Neural cell (in vitro differentiated cells): ENCODE measurements around the gene MPPED1.

Source experiments
- EZH2 ChIP-seq: fragments of 200-600, 300-800 bp; shearing (Covaris generic), sonication (generic); IDR thresholded peaks from 2 replicates; pipeline ENCODE4 v1.6.1; 2014; ENCODE audit warnings: antibody characterized with exemption, low read length, borderline replicate concordance, mild to moderate bottlenecking; ENCODE audit not compliant: insufficient read depth, poor library complexity, severe bottlenecking
- POLR2AphosphoS5 ChIP-seq: IDR thresholded peaks from 2 replicates; pipeline ENCODE4 v1.6.1; 2012
- RAD21 ChIP-seq: fragments of 450-650 bp; conservative IDR thresholded peaks from 2 replicates; pipeline ENCODE4 v1.6.1; 2014; ENCODE audit warnings: antibody characterized with exemption, mild to moderate bottlenecking, moderate library complexity
- SMC3 ChIP-seq: fragments of 450-650 bp; conservative IDR thresholded peaks from 2 replicates; pipeline ENCODE4 v1.6.1; 2014; ENCODE audit warnings: antibody characterized with exemption, mild to moderate bottlenecking, moderate library complexity; ENCODE audit not compliant: poor library complexity
- TAF1 ChIP-seq: IDR thresholded peaks from 2 replicates; pipeline ENCODE4 v1.6.1; 2012; ENCODE audit warnings: low read depth
- TF ChIP-seq, protein P1 (sequence below): fragments of 450-650 bp; IDR thresholded peaks from 2 replicates; pipeline ENCODE4 v1.5.1; 2014; ENCODE audit warnings: antibody characterized with exemption, mild to moderate bottlenecking, moderate library complexity; ENCODE audit not compliant: poor library complexity, severe bottlenecking
- TF ChIP-seq, protein P2 (sequence below): IDR thresholded peaks from 2 replicates; pipeline ENCODE4 v1.6.1; 2012; ENCODE audit warnings: borderline replicate concordance

DNA sequence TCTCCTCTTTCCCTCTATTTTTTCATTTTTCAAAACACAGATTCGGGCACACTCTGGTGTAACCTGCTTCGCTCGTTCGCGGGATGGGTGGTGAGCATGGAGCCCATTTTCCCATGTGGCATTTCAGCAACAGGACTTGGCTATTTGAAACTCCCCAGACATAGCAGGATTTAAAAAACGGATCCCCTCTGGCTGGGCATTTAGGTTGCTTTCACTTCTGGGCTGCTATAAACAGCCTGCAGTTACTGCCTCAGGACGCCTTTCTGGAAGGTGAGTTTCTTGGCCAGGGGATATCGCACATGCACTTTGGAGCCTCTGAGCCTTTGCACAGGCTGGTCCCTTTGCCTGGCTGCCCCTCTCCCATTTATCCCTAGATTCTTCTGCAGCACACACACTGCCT lies 2.8 kb upstream of the MPPED1 start:
- TF ChIP-seq, protein P1, sequence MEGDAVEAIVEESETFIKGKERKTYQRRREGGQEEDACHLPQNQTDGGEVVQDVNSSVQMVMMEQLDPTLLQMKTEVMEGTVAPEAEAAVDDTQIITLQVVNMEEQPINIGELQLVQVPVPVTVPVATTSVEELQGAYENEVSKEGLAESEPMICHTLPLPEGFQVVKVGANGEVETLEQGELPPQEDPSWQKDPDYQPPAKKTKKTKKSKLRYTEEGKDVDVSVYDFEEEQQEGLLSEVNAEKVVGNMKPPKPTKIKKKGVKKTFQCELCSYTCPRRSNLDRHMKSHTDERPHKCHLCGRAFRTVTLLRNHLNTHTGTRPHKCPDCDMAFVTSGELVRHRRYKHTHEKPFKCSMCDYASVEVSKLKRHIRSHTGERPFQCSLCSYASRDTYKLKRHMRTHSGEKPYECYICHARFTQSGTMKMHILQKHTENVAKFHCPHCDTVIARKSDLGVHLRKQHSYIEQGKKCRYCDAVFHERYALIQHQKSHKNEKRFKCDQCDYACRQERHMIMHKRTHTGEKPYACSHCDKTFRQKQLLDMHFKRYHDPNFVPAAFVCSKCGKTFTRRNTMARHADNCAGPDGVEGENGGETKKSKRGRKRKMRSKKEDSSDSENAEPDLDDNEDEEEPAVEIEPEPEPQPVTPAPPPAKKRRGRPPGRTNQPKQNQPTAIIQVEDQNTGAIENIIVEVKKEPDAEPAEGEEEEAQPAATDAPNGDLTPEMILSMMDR = no peak
- no peak for TF ChIP-seq EZH2
- TF ChIP-seq RAD21 = no peak
- no peak for TF ChIP-seq POLR2AphosphoS5
- TF ChIP-seq, protein P2, sequence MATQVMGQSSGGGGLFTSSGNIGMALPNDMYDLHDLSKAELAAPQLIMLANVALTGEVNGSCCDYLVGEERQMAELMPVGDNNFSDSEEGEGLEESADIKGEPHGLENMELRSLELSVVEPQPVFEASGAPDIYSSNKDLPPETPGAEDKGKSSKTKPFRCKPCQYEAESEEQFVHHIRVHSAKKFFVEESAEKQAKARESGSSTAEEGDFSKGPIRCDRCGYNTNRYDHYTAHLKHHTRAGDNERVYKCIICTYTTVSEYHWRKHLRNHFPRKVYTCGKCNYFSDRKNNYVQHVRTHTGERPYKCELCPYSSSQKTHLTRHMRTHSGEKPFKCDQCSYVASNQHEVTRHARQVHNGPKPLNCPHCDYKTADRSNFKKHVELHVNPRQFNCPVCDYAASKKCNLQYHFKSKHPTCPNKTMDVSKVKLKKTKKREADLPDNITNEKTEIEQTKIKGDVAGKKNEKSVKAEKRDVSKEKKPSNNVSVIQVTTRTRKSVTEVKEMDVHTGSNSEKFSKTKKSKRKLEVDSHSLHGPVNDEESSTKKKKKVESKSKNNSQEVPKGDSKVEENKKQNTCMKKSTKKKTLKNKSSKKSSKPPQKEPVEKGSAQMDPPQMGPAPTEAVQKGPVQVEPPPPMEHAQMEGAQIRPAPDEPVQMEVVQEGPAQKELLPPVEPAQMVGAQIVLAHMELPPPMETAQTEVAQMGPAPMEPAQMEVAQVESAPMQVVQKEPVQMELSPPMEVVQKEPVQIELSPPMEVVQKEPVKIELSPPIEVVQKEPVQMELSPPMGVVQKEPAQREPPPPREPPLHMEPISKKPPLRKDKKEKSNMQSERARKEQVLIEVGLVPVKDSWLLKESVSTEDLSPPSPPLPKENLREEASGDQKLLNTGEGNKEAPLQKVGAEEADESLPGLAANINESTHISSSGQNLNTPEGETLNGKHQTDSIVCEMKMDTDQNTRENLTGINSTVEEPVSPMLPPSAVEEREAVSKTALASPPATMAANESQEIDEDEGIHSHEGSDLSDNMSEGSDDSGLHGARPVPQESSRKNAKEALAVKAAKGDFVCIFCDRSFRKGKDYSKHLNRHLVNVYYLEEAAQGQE = no peak
- TF ChIP-seq SMC3 = no peak
- TF ChIP-seq TAF1 = no peak
